ENCODE measurements around the gene SPACA9. TPM values are rescaled to one million over a fixed set of nuclear protein-coding genes. Genes with fewer than 3 reads are reported as not detected.

Gene SPACA9
- total RNA-seq, 2 donors from 2014 or later: 2.3 TPM; not detected in 1

DNA sequence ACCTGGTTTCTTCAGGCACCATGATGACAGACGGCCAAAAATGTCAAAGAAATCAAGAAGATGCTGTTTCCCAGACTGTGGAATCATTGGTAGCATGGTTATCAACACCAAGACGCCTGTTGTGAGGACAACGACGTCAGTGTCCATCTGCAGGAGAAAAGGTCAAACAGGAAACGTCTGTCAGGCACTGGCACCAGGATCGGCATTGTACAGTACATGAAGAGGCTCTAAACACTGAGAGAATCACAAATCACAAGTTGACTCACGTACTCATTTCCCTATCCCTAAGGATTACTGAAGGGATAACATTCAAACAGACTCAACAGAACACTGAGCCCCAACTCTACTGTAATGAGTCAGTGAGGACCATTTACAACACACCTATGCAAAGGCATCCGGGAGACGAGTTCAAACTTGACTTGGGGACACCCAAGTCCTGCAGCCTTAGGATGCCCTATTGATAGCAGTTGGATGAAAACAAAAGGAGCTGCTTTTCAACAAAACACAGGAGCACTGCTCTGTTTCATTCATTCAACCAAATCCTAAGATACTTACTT is 44.7 kb downstream of the SPACA9 start:
- Histone ChIP-seq H3K9me3 (no peaks in the 10 kb centered on the region), H3K27ac (no peak overlapping the region), H3K36me3 (replicated peaks in 1 of 2; ENCODE audit: insufficient read depth in 1 of 2, low read depth in 2 of 2) (peaks cover 0 to 32% of the 10 kb centered on the region in 2 donors), H3K27me3 (no peaks in the 10 kb centered on the region), H3K4me3 (no peak overlapping the region), H3K4me1 (no peaks in the 10 kb centered on the region)
- ATAC-seq (no peak), DNase-seq (no peak)
- intact Hi-C loops (cut with DNase I): no loop called here
- TF ChIP-seq POLR2A (IDR thresholded peaks at IDR 0.05) (no peak), CTCF (IDR thresholded peaks at IDR 0.05) (no peak)
- 84 to 93% methylated on average over 9 of the region's 9 CpGs for WGBS, 2 donors

DNA sequence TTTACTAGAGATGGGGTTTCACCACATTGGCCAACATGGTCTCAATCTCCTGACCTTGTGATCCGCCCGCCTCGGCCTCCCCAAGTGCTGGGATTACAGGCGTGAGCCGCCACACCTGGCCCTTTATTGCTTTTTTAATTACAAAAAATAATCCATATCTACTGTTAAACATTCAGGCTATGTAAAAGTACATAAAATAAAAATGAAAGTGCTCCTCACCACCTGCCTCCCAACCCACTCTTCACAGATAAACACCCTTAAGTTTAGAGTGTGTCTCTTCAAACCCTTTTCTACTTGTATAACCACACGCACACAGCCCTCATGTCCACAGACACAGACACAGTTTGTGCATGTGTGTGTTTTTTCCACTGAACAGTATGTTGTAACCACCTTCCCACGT is 49.0 kb downstream of the SPACA9 start:
- no peak overlapping the region for H3K27ac ChIP-seq
- TF ChIP-seq CTCF (IDR thresholded peaks at IDR 0.05) (no peak), POLR2A (IDR thresholded peaks at IDR 0.05) (no peak)
- intact Hi-C loops (cut with DNase I): no loop called here
- DNase-seq (no peak), ATAC-seq (no peak)
- H3K4me3 ChIP-seq: no peak overlapping the region
- WGBS, 2 donors: 84 to 85% methylated on average over 7 of the region's 7 CpGs
- no peaks in the 10 kb centered on the region for H3K9me3 ChIP-seq
- no peaks in the 10 kb centered on the region for H3K27me3 ChIP-seq
- H3K36me3 ChIP-seq (replicated peaks in 1 of 2; ENCODE audit: insufficient read depth in 1 of 2, low read depth in 2 of 2): peaks cover 0 to 10% of the 10 kb centered on the region in 2 donors
- H3K4me1 ChIP-seq: no peaks in the 10 kb centered on the region

- intact Hi-C loops (cut with DNase I): no loop called here
- Histone ChIP-seq H3K36me3 (replicated peaks in 1 of 2; ENCODE audit: insufficient read depth in 1 of 2, low read depth in 2 of 2) (peaks cover 0 to 8% of the 10 kb centered on the region in 2 donors), H3K27me3 (no peaks in the 10 kb centered on the region), H3K27ac (no peak overlapping the region), H3K4me3 (no peak overlapping the region), H3K4me1 (no peaks in the 10 kb centered on the region), H3K9me3 (no peaks in the 10 kb centered on the region)
- TF ChIP-seq POLR2A (IDR thresholded peaks at IDR 0.05) (no peak), CTCF (IDR thresholded peaks at IDR 0.05) (no peak)
- 88 to 95% methylated on average over 9 of the region's 9 CpGs for WGBS, 2 donors
- DNase-seq (no peak), ATAC-seq (no peak)
Observed at GRCh38 chr9:132931178-132931735, 52.6 kb downstream of the SPACA9 start.

DNA sequence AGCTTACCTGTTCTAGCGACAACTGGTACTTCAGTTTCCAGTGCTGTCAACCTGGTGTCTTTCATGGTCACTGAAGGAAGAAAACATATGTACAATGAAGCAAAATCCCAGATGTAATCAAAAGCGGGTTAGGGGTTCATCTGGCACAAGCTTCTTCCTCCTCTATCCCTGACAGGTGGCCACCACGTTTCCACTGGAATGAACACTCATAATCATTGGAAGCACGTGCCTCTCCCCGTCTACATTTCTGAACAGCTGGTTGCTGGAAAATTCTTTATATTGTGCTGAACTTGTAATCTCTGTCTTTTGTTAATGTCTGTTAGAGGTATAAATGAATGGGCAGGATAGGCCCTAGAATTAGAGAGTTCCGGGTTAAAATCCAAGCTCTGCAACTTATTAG is 56.3 kb downstream of the SPACA9 start:
- TF ChIP-seq POLR2A (IDR thresholded peaks at IDR 0.05): no peak
- Histone ChIP-seq H3K4me1 (peaks cover 12% of the 10 kb centered on the region), H3K27me3 (no peaks in the 10 kb centered on the region), H3K4me3 (no peak overlapping the region), H3K9me3 (no peaks in the 10 kb centered on the region), H3K27ac (no peak overlapping the region), H3K36me3 (replicated peaks in 1 of 2; ENCODE audit: insufficient read depth in 1 of 2, low read depth in 2 of 2) (no peaks in the 10 kb centered on the region)
- WGBS, 2 donors: 82 to 92% methylated on average over 6 of the region's 6 CpGs
- DNase-seq (no peak), ATAC-seq (no peak)
- intact Hi-C loops (cut with DNase I): no loop called here

DNA sequence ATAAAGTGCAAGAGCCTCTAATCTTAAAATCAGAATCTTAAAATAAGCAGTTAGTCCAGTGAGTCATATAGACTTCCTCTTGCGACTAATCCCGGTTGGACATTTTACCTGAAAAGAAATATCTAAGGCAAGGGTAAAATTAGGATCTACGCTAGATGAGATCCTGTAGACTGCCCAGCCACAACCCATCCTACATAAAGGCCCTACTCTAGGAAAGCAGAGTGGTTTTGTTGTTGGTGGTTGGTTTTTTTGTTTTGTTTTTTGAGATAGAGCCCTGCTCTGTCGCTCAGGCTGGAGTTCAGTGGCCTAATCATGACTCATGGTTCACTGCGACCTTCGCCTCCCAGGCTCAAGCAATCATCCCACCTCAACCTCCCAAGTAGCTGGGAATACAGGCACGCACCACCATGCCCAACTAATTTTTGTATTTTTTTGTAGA is 58.8 kb downstream of the SPACA9 start:
- H3K36me3 ChIP-seq (replicated peaks in 1 of 2; ENCODE audit: insufficient read depth in 1 of 2, low read depth in 2 of 2): no peaks in the 10 kb centered on the region
- ATAC-seq (no peak), DNase-seq (no peak)
- no peaks in the 10 kb centered on the region for H3K9me3 ChIP-seq
- no peak overlapping the region for H3K4me3 ChIP-seq
- no peaks in the 10 kb centered on the region for H3K27me3 ChIP-seq
- TF ChIP-seq CTCF (IDR thresholded peaks at IDR 0.05) (no peak), POLR2A (IDR thresholded peaks at IDR 0.05) (no peak)
- intact Hi-C loops (cut with DNase I): no loop called here
- H3K27ac ChIP-seq: no peak overlapping the region
- WGBS, 2 donors: 93 to 94% methylated on average over 7 of the region's 7 CpGs
- peaks cover 22% of the 10 kb centered on the region for H3K4me1 ChIP-seq
